Chondrocyte (in vitro differentiated cells): ENCODE measurements around the gene TXNDC17. TPM values are rescaled to one million over a fixed set of nuclear protein-coding genes. Genes with fewer than 3 reads are reported as not detected.
"Not testable (repeated sequence)": the region's sequence is repeated elsewhere in the genome, so short reads cannot be mapped to it uniquely, and the experiment has no call there.

Source experiments
- DNase-seq: peaks from one replicate; pipeline ENCODE4 v3.0.0; 2021; ENCODE audit warnings: mixed read lengths, low spot score
- H3K27ac Mint-ChIP-seq: one replicate; pipeline ENCODE4 v1.8.0; 2021; ENCODE audit warnings: mild to moderate bottlenecking, moderate library complexity, mixed read lengths; ENCODE audit not compliant: unreplicated experiment
- H3K27me3 Mint-ChIP-seq: 2 replicates; pipeline ENCODE4 v1.8.0; 2021; ENCODE audit warnings: low read depth, mixed read lengths
- H3K36me3 Mint-ChIP-seq: 2 replicates; pipeline ENCODE4 v1.8.0; 2021; ENCODE audit warnings: low read depth, mixed read lengths
- H3K4me1 Mint-ChIP-seq: 2 replicates; pipeline ENCODE4 v1.8.0; 2021; ENCODE audit warnings: low read depth, mild to moderate bottlenecking, mixed read lengths
- H3K4me3 Mint-ChIP-seq: one replicate; pipeline ENCODE4 v1.8.0; 2021; ENCODE audit warnings: mild to moderate bottlenecking, moderate library complexity, mixed read lengths; ENCODE audit not compliant: unreplicated experiment
- H3K9me3 Mint-ChIP-seq: 2 replicates; pipeline ENCODE4 v1.8.0; 2021; ENCODE audit warnings: low read depth, mixed read lengths
- CTCF ChIP-seq: fragments of 200-600 bp; sonication (generic); IDR thresholded peaks from 2 replicates; pipeline ENCODE4 v1.5.0; 2021; ENCODE audit warnings: antibody characterized with exemption, mild to moderate bottlenecking, moderate library complexity
- microRNA-seq: library from miRNA; unstranded; fragments of <30 nt; microRNA quantifications from one replicate; pipeline ENCODE4 v1.2.0, GENCODE V29; 2020; ENCODE audit warnings: borderline number of aligned reads
- total RNA-seq: library from RNA; stranded (reverse); gene quantifications from 3 replicates; pipeline ENCODE4 v1.2.1, GENCODE V29; 2021

The TXNDC17 gene
- total RNA-seq, 1 donor from 2014 or later = 76.1 TPM

- Mint-ChIP-seq H3K27me3 (peaks cover 38% of the 10 kb centered on the region), H3K4me1 (no peaks in the 10 kb centered on the region), H3K36me3 (peaks cover 1% of the 10 kb centered on the region), H3K4me3 (no peak overlapping the region), H3K27ac (no peak overlapping the region), H3K9me3 (no peaks in the 10 kb centered on the region)
- peak; percentile 33 for DNase-seq
- no peak for TF ChIP-seq CTCF
Observed at GRCh38 chr17:6691546-6691945, 50.7 kb downstream of the TXNDC17 start.

DNA sequence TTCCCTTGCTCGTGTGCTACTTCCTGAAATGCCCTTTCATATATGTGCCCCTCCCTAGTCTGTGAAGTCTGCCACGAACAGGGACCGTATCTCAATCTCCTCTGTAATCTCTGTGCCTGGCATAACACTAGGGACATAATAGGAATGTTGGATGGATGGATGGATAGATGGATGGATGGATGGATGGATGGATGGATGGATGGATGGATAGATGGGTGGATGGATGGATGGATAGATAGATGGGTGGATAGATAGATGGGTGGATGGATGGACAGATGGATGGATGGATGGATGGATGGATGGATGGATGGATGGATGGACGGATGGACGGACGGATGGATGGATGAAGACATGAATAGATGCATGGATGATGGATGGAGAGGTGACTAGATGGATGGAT lies 51.1 kb downstream of the TXNDC17 start:
- peaks cover 34% of the 10 kb centered on the region for H3K27me3 Mint-ChIP-seq
- H3K9me3 Mint-ChIP-seq, H3K4me1 Mint-ChIP-seq, H3K36me3 Mint-ChIP-seq, H3K27ac Mint-ChIP-seq, DNase-seq, H3K4me3 Mint-ChIP-seq: not testable (repeated sequence)

Small RNA genes lying within 50 kb of the gene (microRNA-seq; reads per million reads assigned to microRNA genes)
- gene MIR4520-1 = not detected
- not detected for gene MIR4520-2

Other genes starting within 250 kb of the TXNDC17 start
- not detected in 3 replicates for gene AIPL1, start 205.9 kb upstream of the TXNDC17 start, total RNA-seq
- gene PIMREG, start 196.6 kb upstream of the TXNDC17 start, total RNA-seq = 5.2 to 7.4 TPM (median 7.0 TPM) in 3 replicates
- gene PITPNM3, start 84.5 kb upstream of the TXNDC17 start, total RNA-seq = 5.3 to 5.7 TPM (median 5.5 TPM) in 3 replicates
- 14.5 to 19.1 TPM (median 15.8 TPM) in 3 replicates for gene KIAA0753, start 349 bp upstream of the TXNDC17 start, total RNA-seq
- 12.9 to 24.2 TPM (median 14.5 TPM) in 3 replicates for gene MED31, start 10.5 kb downstream of the TXNDC17 start, total RNA-seq
- gene C17orf100, start 10.7 kb downstream of the TXNDC17 start, total RNA-seq = 2.0 to 3.0 TPM (median 2.9 TPM) in 3 replicates
- 1.1 to 1.5 TPM in 2 of 3 replicates, not detected in the other for gene SLC13A5, start 72.3 kb downstream of the TXNDC17 start, total RNA-seq
- 0.36 to 0.40 TPM in 2 of 3 replicates, not detected in the other for gene XAF1, start 115.0 kb downstream of the TXNDC17 start, total RNA-seq
- gene FBXO39, start 135.2 kb downstream of the TXNDC17 start, total RNA-seq = not detected in 3 replicates
- not detected in 3 replicates for gene TEKT1, start 190.7 kb downstream of the TXNDC17 start, total RNA-seq